Measurements from ENCODE around the gene MARK4. TPM values are rescaled to one million over a fixed set of nuclear protein-coding genes. Genes with fewer than 3 reads are reported as not detected.
A peak's percentile ranks its signal among the peaks of the same experiment; 100 is the strongest.
"Not testable (repeated sequence)": the region's sequence is repeated elsewhere in the genome, so short reads cannot be mapped to it uniquely, and the experiment has no call there.

Gene MARK4
- total RNA-seq (2014; rRNA removed; shearing (Covaris generic)), result 7.2 and 7.7 TPM in 2 replicates
- polyA plus RNA-seq (2015; cell fraction: cytosol; rRNA removed), result 22.4 and 28.5 TPM in 2 replicates
- polyA plus RNA-seq (2015; cell fraction: nucleus; rRNA removed), result 8.8 and 10.0 TPM in 2 replicates

- in situ Hi-C loops (cut with HindIII; ENCODE audit: low pct_unique_long_range_greater_than_20kb, low sequenced_read_pairs), result no loop called here
Measured at GRCh38 chr19:45250832-45251451, at the start of gene MARK4. Gene MARK4, plus strand, starts transcription at chr19:45251271. Its CDS starts 318 bp downstream, at chr19:45251589.

GRCh38 chr19:45202637-45203036, 48.4 kb upstream of the MARK4 start:
- in situ Hi-C loops (cut with HindIII; ENCODE audit: low pct_unique_long_range_greater_than_20kb, low sequenced_read_pairs), result no loop called here
- no peak for DNase-seq (ENCODE audit: low read depth, low spot score)

More at GRCh38 chr19:45250832-45251451, at the start of gene MARK4:
- peak; percentile 54 for DNase-seq (ENCODE audit: low read depth, low spot score)

GRCh38 chr19:45205810-45206209, 45.3 kb upstream of the MARK4 start:
- in situ Hi-C loops (cut with HindIII; ENCODE audit: low pct_unique_long_range_greater_than_20kb, low sequenced_read_pairs), result no loop called here
- DNase-seq (ENCODE audit: low read depth, low spot score), result no peak

- in situ Hi-C loops (cut with HindIII; ENCODE audit: low pct_unique_long_range_greater_than_20kb, low sequenced_read_pairs), result no loop called here
- DNase-seq (ENCODE audit: low read depth, low spot score), result no peak
Measured at GRCh38 chr19:45206328-45206727, 44.7 kb upstream of the MARK4 start.

GRCh38 chr19:45211751-45212381, 39.2 kb upstream of the MARK4 start:
- in situ Hi-C loops (cut with HindIII; ENCODE audit: low pct_unique_long_range_greater_than_20kb, low sequenced_read_pairs), result no loop called here
- peak; percentile 33 for DNase-seq (ENCODE audit: low read depth, low spot score)

GRCh38 chr19:45213031-45213430, 38.0 kb upstream of the MARK4 start:
- in situ Hi-C loops (cut with HindIII; ENCODE audit: low pct_unique_long_range_greater_than_20kb, low sequenced_read_pairs), result no loop called here
- no peak for DNase-seq (ENCODE audit: low read depth, low spot score)

- no peak for DNase-seq (ENCODE audit: low read depth, low spot score)
- in situ Hi-C loops (cut with HindIII; ENCODE audit: low pct_unique_long_range_greater_than_20kb, low sequenced_read_pairs), result no loop called here
Measured at GRCh38 chr19:45215391-45216191, 35.5 kb upstream of the MARK4 start.

- no peak for DNase-seq (ENCODE audit: low read depth, low spot score)
- in situ Hi-C loops (cut with HindIII; ENCODE audit: low pct_unique_long_range_greater_than_20kb, low sequenced_read_pairs), result no loop called here
Measured at GRCh38 chr19:45216667-45217066, 34.4 kb upstream of the MARK4 start.

GRCh38 chr19:45217193-45217956, 33.7 kb upstream of the MARK4 start:
- in situ Hi-C loops (cut with HindIII; ENCODE audit: low pct_unique_long_range_greater_than_20kb, low sequenced_read_pairs), result no loop called here
- no peak for DNase-seq (ENCODE audit: low read depth, low spot score)

- DNase-seq (ENCODE audit: low read depth, low spot score), result no peak
- in situ Hi-C loops (cut with HindIII; ENCODE audit: low pct_unique_long_range_greater_than_20kb, low sequenced_read_pairs), result no loop called here
Measured at GRCh38 chr19:45217957-45218334, 33.1 kb upstream of the MARK4 start.

GRCh38 chr19:45218426-45218825, 32.6 kb upstream of the MARK4 start:
- in situ Hi-C loops (cut with HindIII; ENCODE audit: low pct_unique_long_range_greater_than_20kb, low sequenced_read_pairs), result no loop called here
- DNase-seq (ENCODE audit: low read depth, low spot score), result no peak

GRCh38 chr19:45218911-45219743, 31.9 kb upstream of the MARK4 start:
- no peak for DNase-seq (ENCODE audit: low read depth, low spot score)
- in situ Hi-C loops (cut with HindIII; ENCODE audit: low pct_unique_long_range_greater_than_20kb, low sequenced_read_pairs), result no loop called here

- DNase-seq (ENCODE audit: low read depth, low spot score), result no peak
- in situ Hi-C loops (cut with HindIII; ENCODE audit: low pct_unique_long_range_greater_than_20kb, low sequenced_read_pairs), result no loop called here
Measured at GRCh38 chr19:45222724-45223123, 28.3 kb upstream of the MARK4 start.

- in situ Hi-C loops (cut with HindIII; ENCODE audit: low pct_unique_long_range_greater_than_20kb, low sequenced_read_pairs), result no loop called here
- DNase-seq (ENCODE audit: low read depth, low spot score), result no peak
Measured at GRCh38 chr19:45223879-45224278, 27.2 kb upstream of the MARK4 start.

GRCh38 chr19:45224645-45225044, 26.4 kb upstream of the MARK4 start:
- no peak for DNase-seq (ENCODE audit: low read depth, low spot score)

GRCh38 chr19:45229056-45229455, 22.0 kb upstream of the MARK4 start:
- DNase-seq (ENCODE audit: low read depth, low spot score); in situ Hi-C loops (cut with HindIII; ENCODE audit: low pct_unique_long_range_greater_than_20kb, low sequenced_read_pairs): not testable (repeated sequence)

More at GRCh38 chr19:45224645-45225044, 26.4 kb upstream of the MARK4 start:
- in situ Hi-C loops (cut with HindIII; ENCODE audit: low pct_unique_long_range_greater_than_20kb, low sequenced_read_pairs), result no loop called here

GRCh38 chr19:45231891-45232290, 19.2 kb upstream of the MARK4 start:
- no peak for DNase-seq (ENCODE audit: low read depth, low spot score)
- in situ Hi-C loops (cut with HindIII; ENCODE audit: low pct_unique_long_range_greater_than_20kb, low sequenced_read_pairs), result no loop called here
